Measurements from ENCODE around the gene RNF113A.
"Not testable (repeated sequence)": the region's sequence is repeated elsewhere in the genome, so short reads cannot be mapped to it uniquely, and the experiment has no call there.

The RNF113A gene

GRCh38 chrX:119871599-119872395, at the start of gene RNF113A, which contains the start of gene NDUFA1:
Gene RNF113A (minus strand): TSS chrX:119871733. CDS start chrX:119871613, 120 bp downstream.
Gene NDUFA1 (plus strand): TSS chrX:119871832. CDS start chrX:119871912, 80 bp downstream.
- DNase-seq (ENCODE audit: low read depth in 2 of 2) = peak; percentile 62 to 71

- no peak for DNase-seq (ENCODE audit: low read depth in 2 of 2)
Measured at GRCh38 chrX:119919835-119920585, 48.5 kb upstream of the RNF113A start.

GRCh38 chrX:119917877-119918276, 46.3 kb upstream of the RNF113A start:
- DNase-seq (ENCODE audit: low read depth in 2 of 2) = no peak

- DNase-seq (ENCODE audit: low read depth in 2 of 2) = no peak
Measured at GRCh38 chrX:119916310-119916709, 44.8 kb upstream of the RNF113A start.

- no peak for DNase-seq (ENCODE audit: low read depth in 2 of 2)
Measured at GRCh38 chrX:119900976-119901375, 29.4 kb upstream of the RNF113A start.

GRCh38 chrX:119899125-119899524, 27.6 kb upstream of the RNF113A start:
- DNase-seq (ENCODE audit: low read depth in 2 of 2) = no peak

GRCh38 chrX:119895843-119896326, 24.4 kb upstream of the RNF113A start, which contains the start of gene AKAP14:
Gene AKAP14 (plus strand): TSS chrX:119895893. CDS start chrX:119903224, 7,331 bp downstream.
- DNase-seq (ENCODE audit: low read depth in 2 of 2) = no peak

GRCh38 chrX:119891961-119892692, 20.6 kb upstream of the RNF113A start:
- DNase-seq (ENCODE audit: low read depth in 2 of 2) = not testable (repeated sequence)

- DNase-seq (ENCODE audit: low read depth in 2 of 2) = not testable (repeated sequence)
Measured at GRCh38 chrX:119890626-119891025, 19.1 kb upstream of the RNF113A start.

GRCh38 chrX:119887721-119888425, 16.3 kb upstream of the RNF113A start:
- DNase-seq (ENCODE audit: low read depth in 2 of 2) = peak in 1 of 2 donors; percentile 20

GRCh38 chrX:119885554-119886428, 14.3 kb upstream of the RNF113A start:
- DNase-seq (ENCODE audit: low read depth in 2 of 2) = no peak

GRCh38 chrX:119880552-119881437, 9.3 kb upstream of the RNF113A start:
- DNase-seq (ENCODE audit: low read depth in 2 of 2) = no peak

GRCh38 chrX:119880076-119880475, 8.5 kb upstream of the RNF113A start:
- no peak for DNase-seq (ENCODE audit: low read depth in 2 of 2)

- DNase-seq (ENCODE audit: low read depth in 2 of 2) = no peak
Measured at GRCh38 chrX:119878740-119879139, 7.2 kb upstream of the RNF113A start.

GRCh38 chrX:119871245-119871598, 311 bp downstream of the RNF113A start:
- no peak for DNase-seq (ENCODE audit: low read depth in 2 of 2)

- DNase-seq (ENCODE audit: low read depth in 2 of 2) = peak in 1 of 2 donors; percentile 5
Measured at GRCh38 chrX:119870626-119871131, 854 bp downstream of the RNF113A start.

GRCh38 chrX:119853444-119853843, 18.1 kb downstream of the RNF113A start:
- DNase-seq (ENCODE audit: low read depth in 2 of 2) = no peak

GRCh38 chrX:119852382-119853353, 18.9 kb downstream of the RNF113A start, which contains the start of gene UPF3B:
Gene UPF3B (minus strand): TSS chrX:119852963. CDS start chrX:119852928, 35 bp downstream.
- DNase-seq (ENCODE audit: low read depth in 2 of 2) = peak; percentile 84 to 86

Data from stimulated activated CD8-positive, alpha-beta memory T cell treated with anti-CD3 and anti-CD28 coated beads, Interleukin-2, amount 100 ng/mL, for 1 hour (primary cell).